Pancreas (tissue), 10 donors: Measurements from ENCODE around the gene SOCS1. TPM values are rescaled to one million over a fixed set of nuclear protein-coding genes. Genes with fewer than 3 reads are reported as not detected.

Source experiments
- ATAC-seq, 4 donors: fragments of 200-7000 bp; cut with Tn5 transposase; one replicate each; pipeline versions ENCODE4 v1.8.0 to v1.9.1; 2020; ENCODE audit warnings: mild to moderate bottlenecking in 4 of 4, moderate library complexity in 4 of 4
- DNase-seq, 6 donors: peaks; one replicate each; pipeline ENCODE4 v3.0.0-alpha.2; 2020
- FAIRE-seq: peaks from 2 replicates; lab custom pipeline; 2012; peaks lifted over from hg19 to GRCh38; lab: Jason Lieb, UNC
- H3K27ac ChIP-seq, 4 donors: fragments of 200-600 bp; sonication (generic); 1 replicate in 3 of 4; 2 replicates in 1 of 4; pipeline versions ENCODE4 v1.5.0 to v1.8.0; 2020
- H3K27me3 ChIP-seq, 4 donors: fragments of 200-600 bp; one replicate each; pipeline ENCODE4 v1.8.0; 2021
- H3K36me3 ChIP-seq, 3 donors: fragments of 200-600 bp; sonication (generic) in 1 of 3; one replicate each; pipeline versions ENCODE4 v1.5.0 to v1.8.0; 2020 to 2021
- H3K4me1 ChIP-seq, 3 donors: fragments of 200-600 bp; one replicate each; pipeline ENCODE4 v1.8.0; 2021
- H3K4me3 ChIP-seq, 4 donors: fragments of 200-600 bp; sonication (generic) in 2 of 4; one replicate each; pipeline versions ENCODE4 v1.5.0 to v1.8.0; 2020 to 2021
- H3K9me3 ChIP-seq, 4 donors: fragments of 200-600 bp; one replicate each; pipeline ENCODE4 v1.8.0; 2021
- CTCF ChIP-seq, 4 donors: fragments of 200-600 bp; sonication (generic) in 3 of 4; IDR thresholded peaks; one replicate each; pipeline versions ENCODE4 v1.5.0 to v1.8.0; 2021; ENCODE audit warnings: antibody characterized with exemption in 4 of 4
- WGBS, 2 donors: extraction: QIAGEN DNeasy Blood & Tissue Kit; methylation state at CpG; one replicate each; pipeline ENCODE4 v1.1.7; 2013; 5-methylcytosine and 5-hydroxymethylcytosine counted together
- intact Hi-C, 3 donors: fragments of 100-400 bp; cut with DNase I; formaldehyde crosslinking; loops; one replicate each; pipeline versions ENCODE4 v1.11.1 to v1.14.2; 2022
- polyA plus RNA-seq, 2 donors: library from polyadenylated mRNA; stranded (reverse); fragments of 200-250 nt; gene quantifications; one replicate each; pipeline ENCODE4 v1.2.3, GENCODE V29; 2013
- total RNA-seq, 6 donors: library from RNA; stranded (reverse); fragmentation: NEBNext Ultra II Directional in 4 of 6; extraction: Animal tissue kit (Norgen Biotek cat#: 25700) in 4 of 6; gene quantifications; one replicate each; pipeline versions ENCODE4 v1.2.1 to v1.2.4, GENCODE V29; 2021 to 2023
- donor health status: healthy with polysubstance abuse.
- donor health status: DM: no; HTN: no; CAD: no; lungs with moderate emphysema.
- donor health status: DM: no; HTN: no; CAD: no.
- donor health status: control.
- donor health status: control.
- donor health status: Bipolar disorder and iron deficiency.
- donor health status: DM: yes; HTN: yes; CAD: no.
- donor health status: DM: no; HTN: no; CAD: no.
- donor health status: DM: no; HTN: no; CAD: no.
- donor health status: DM: yes; HTN: yes; CAD: no.

Gene SOCS1
- total and polyA plus RNA-seq, 8 donors, result 1.3 to 7.9 (median 2.0) TPM

- no peaks in the 10 kb centered on the region for H3K36me3 ChIP-seq
- H3K4me3 ChIP-seq, result no peak overlapping the region
- 71 to 72% methylated on average over 35 of the region's 35 CpGs for WGBS, 2 donors
- DNase-seq (no peak), FAIRE-seq (no peak), ATAC-seq (peak in 2 of 4 donors; percentile 23 to 33)
- intact Hi-C loops, result no loop called here
- no peaks in the 10 kb centered on the region for H3K27me3 ChIP-seq
- no peak overlapping the region for H3K27ac ChIP-seq
- H3K4me1 ChIP-seq, result peaks cover 0 to 3% (median 0%) of the 10 kb centered on the region in 3 donors
- no peaks in the 10 kb centered on the region for H3K9me3 ChIP-seq
- TF ChIP-seq CTCF (IDR thresholded peaks at IDR 0.05), result no peak
Measured at GRCh38 chr16:11232852-11233726, 22.9 kb downstream of the SOCS1 start.

DNA sequence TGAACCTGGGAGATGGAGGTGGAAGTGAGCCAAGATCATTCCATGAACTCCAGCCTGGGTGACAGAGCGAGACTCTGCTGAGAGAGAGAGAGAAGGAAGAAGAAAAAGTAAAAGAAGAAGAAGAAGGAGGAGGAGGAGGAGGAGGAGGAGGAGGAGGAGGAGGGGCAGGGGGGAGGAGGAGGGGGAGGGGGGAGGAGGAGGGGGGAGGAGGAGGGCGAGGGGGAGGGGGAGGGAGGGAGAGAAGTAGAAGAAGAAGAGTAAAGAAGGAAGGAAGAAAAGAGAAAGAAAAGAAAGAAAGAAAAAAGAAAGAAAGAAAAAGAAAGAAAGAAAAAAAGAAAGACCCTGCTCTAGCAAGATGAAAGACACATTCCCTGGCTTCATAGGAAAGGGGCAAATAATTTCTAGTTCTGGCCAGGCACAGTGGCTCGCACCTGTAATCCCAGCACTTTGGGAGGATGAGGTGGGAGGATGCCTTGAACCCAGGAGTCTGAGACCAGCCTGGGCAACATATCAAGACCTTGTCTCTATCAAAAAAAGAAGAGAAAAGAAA, 23.6 kb downstream of the SOCS1 start:
- peaks cover 0 to 3% (median 0%) of the 10 kb centered on the region in 3 donors for H3K4me1 ChIP-seq
- intact Hi-C loops, result no loop called here
- DNase-seq (no peak), ATAC-seq (no peak), FAIRE-seq (no peak)
- no peaks in the 10 kb centered on the region for H3K27me3 ChIP-seq
- no peak overlapping the region for H3K27ac ChIP-seq
- H3K9me3 ChIP-seq, result no peaks in the 10 kb centered on the region
- WGBS, 2 donors, result 90 to 98% methylated on average over 2 of the region's 3 CpGs
- H3K36me3 ChIP-seq, result no peaks in the 10 kb centered on the region
- H3K4me3 ChIP-seq, result no peak overlapping the region
- no peak for TF ChIP-seq CTCF (IDR thresholded peaks at IDR 0.05)

DNA sequence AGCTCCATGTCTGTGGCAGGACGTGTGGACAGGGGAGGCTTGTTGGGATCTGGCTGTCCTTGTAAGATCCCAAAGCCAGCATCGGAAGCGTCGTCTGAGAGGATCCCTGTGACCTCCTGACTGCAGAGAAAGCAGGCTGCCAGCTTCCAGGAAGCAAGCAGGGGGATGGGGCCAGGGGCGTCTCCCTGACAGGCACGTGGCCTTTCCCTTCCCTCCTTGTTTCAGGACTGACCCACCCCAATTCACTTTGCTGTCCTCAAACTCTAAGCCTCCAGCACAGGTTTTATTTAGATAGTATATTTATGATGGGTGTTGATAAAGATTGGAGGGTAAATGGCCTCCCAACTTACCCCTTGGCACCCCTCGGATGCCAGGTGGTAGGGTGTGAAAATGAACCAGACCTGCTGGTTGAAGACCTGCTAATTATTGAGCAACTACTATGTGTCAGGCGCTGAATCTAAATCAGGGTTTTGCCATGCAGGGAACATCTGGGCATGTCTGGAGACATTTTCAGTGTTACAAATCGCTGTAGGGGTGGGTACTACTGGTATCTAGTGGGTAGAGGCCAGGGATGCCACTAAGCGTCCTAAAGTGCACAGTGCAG, 24.5 kb downstream of the SOCS1 start:
- intact Hi-C loops, result no loop called here
- H3K27ac ChIP-seq, result no peak overlapping the region

DNA sequence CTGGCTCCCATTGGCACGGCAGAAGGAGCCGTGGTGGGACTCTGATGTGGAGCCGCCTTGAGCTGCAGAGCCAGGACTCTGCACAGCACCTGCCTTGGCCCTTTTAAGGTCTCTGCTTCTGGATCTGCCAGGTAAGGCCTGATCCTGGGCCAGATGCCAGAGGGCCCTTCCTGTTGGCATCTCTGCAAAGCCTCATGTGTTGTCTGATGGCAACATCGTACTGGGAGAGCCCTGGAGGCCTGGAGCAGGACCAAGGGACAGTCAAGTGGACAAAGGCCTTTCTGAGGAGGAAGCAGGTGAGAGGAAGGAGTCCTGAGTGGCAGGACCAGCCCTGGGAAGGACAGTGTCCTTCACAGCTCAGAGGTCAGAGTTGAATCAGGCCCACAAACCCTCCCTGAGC, 26.1 kb downstream of the SOCS1 start:
- peak in 3 of 4 donors; percentile 39 to 68 (median 40) for ATAC-seq
- Histone ChIP-seq H3K27me3 (no peaks in the 10 kb centered on the region), H3K9me3 (no peaks in the 10 kb centered on the region), H3K36me3 (no peaks in the 10 kb centered on the region), H3K27ac (peak overlapping the region in 1 of 4 donors; percentile 33), H3K4me1 (no peaks in the 10 kb centered on the region), H3K4me3 (no peak overlapping the region)
- no peak for FAIRE-seq
- peak in 2 of 6 donors; percentile 47 to 57 for DNase-seq
- TF ChIP-seq CTCF (IDR thresholded peaks at IDR 0.05), result no peak
- intact Hi-C loops, result no loop called here
- WGBS, 2 donors, result 68 to 71% methylated on average over 4 of the region's 4 CpGs

More for the DNA sequence above, 24.5 kb downstream of the SOCS1 start:
- peaks cover 0 to 3% (median 0%) of the 10 kb centered on the region in 3 donors for H3K4me1 ChIP-seq
- FAIRE-seq (no peak), ATAC-seq (no peak), DNase-seq (no peak)
- H3K9me3 ChIP-seq, result no peaks in the 10 kb centered on the region
- no peaks in the 10 kb centered on the region for H3K36me3 ChIP-seq
- no peaks in the 10 kb centered on the region for H3K27me3 ChIP-seq
- WGBS, 2 donors, result 82 to 88% methylated on average over 10 of the region's 10 CpGs
- no peak for TF ChIP-seq CTCF (IDR thresholded peaks at IDR 0.05)
- no peak overlapping the region for H3K4me3 ChIP-seq
